NCI-H526 (cell line): ENCODE results near the gene ARMC9.
"Not testable (repeated sequence)": the region's sequence is repeated elsewhere in the genome, so short reads cannot be mapped to it uniquely, and the experiment has no call there.

Source experiments
- DNase-seq, 2 experiments: peaks; one replicate each; lab custom pipeline; 2025; lab: John Stamatoyannopoulos, UW

Gene ARMC9, protein sequence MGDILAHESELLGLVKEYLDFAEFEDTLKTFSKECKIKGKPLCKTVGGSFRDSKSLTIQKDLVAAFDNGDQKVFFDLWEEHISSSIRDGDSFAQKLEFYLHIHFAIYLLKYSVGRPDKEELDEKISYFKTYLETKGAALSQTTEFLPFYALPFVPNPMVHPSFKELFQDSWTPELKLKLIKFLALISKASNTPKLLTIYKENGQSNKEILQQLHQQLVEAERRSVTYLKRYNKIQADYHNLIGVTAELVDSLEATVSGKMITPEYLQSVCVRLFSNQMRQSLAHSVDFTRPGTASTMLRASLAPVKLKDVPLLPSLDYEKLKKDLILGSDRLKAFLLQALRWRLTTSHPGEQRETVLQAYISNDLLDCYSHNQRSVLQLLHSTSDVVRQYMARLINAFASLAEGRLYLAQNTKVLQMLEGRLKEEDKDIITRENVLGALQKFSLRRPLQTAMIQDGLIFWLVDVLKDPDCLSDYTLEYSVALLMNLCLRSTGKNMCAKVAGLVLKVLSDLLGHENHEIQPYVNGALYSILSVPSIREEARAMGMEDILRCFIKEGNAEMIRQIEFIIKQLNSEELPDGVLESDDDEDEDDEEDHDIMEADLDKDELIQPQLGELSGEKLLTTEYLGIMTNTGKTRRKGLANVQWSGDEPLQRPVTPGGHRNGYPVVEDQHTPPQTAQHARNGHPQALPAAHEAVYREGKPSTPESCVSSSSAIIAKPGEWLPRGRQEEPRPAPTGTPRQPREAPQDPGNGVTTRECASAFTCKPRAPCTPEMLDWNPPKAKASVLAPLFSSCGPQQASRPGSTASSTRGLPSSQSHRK

DNA sequence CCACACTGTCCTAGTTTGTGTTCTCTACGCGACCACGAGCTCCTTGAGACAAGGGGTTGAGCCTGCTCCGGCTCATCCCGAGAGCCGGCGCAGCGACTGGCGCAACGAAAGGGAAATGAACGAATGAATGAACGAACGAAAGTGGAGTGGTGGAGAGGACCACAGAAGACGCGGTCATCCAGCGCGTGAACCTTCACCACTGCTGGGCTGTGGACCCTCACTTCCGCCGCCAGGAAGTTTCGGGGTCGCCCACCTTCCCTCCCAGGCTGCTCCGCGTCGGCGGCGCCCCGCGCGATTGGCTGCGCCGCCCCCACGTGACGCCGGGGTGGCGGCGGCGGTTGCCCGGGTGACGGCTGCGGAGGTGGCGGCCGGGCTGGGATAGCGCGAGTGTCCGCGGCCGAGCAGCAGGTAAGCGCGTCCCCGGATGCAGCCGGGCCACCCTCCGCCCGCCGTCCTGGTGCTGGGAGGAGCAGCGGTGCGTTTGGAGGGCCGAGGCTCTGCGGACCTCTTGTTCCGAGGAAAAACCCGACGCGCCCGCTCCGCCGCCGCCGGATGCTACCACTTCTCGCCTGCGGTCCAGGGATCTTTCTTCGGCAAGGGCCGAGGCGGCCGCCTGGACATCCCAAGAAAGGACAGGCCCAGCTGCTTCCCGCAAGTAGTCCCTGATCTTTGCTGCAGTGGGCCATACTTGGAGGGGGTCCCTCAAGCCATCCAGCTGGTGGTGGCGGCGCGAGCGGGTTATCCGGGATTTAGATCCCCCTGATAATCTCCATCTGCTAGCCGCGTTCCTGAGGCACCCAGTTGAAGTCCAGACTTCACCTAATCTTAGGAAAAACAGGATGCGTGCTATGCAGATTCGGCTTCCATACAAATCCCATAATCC, at the start of gene ARMC9:
ARMC9 (plus strand) TSS at position 341 of the 883 bp plus-strand sequence. CDS start 7,608 bp downstream, outside the sequence.
- peak in 1 of 2 experiments; percentile 85 for DNase-seq

GRCh38 chr2:231152800-231153557, 45.5 kb upstream of the ARMC9 start:
- DNase-seq = no peak

DNA sequence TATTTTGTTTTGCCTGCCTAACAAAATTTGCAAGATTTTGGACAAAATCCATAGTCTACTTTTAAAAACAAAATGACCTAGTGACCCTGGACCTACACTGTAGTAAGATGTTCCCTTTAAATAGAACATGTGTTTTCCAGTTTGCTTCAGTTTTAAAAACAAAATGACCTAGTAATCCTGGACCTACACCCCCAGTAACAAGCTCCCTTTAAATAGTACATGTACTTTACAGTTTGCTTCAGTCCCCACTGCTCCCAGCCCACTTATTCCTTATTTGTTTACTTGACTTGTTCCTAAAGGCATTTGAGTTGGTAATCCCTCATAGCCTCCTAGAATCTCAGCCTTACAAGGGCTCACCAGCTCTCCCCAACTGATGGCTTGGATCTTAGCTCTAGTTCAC, 39.1 kb upstream of the ARMC9 start:
- no peak for DNase-seq

DNA sequence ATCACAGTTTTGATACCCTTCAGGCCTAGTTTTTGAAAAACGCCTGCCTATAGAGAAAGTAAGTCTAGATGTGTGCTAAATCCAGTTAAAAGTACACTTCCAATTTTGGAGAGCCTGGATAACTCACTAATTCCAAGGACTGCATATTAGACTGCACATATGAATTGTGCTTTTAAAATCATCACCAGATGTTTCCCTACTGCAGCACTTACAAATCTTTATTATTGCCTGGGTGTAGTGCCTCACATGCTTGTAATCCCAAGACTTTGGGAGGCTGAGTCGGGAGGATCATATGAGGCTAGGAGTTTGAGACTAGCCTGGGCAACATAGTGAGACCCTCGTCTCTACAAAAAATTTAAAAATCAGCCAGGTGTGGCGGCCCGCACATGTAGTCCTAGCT, 37.7 kb upstream of the ARMC9 start:
- no peak for DNase-seq

- no peak for DNase-seq
Measured at GRCh38 chr2:231161252-231161839, 37.1 kb upstream of the ARMC9 start.

- DNase-seq = no peak
Measured at GRCh38 chr2:231161877-231162329, 36.5 kb upstream of the ARMC9 start.

- no peak for DNase-seq
Measured at GRCh38 chr2:231163011-231163410, 35.4 kb upstream of the ARMC9 start.

DNA sequence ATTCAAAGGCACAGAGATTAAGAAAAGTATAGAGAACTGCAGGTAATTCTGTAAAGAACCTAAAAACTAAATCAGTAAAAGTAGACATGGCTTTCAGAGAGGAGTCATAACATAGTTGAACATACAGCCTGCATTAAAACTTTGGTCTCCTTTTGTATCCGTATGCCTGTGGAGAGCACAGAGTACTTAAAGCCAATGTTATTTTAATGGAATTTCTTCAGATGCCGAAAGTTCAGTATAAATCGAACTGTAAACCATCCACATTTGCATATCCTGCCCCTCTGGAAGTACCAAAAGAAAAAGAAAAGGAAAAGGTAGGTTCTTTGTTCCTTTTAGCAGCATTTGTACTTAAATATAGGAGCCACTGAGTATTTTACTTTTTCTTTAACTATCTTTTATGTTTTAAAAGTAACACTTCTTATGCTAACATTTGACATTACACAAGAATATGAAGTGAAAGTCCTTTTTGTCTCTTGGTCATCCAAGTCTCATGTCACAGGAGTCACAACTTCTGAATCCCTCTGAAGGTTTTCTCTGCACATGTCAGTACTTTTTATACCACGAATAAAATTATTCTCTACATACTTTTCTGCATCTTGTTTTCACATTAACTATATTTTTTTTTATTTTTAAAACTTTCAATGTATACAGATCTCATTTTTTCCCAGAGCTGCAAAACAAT, 34.9 kb upstream of the ARMC9 start:
- DNase-seq = no peak

GRCh38 chr2:231167745-231168459, 30.5 kb upstream of the ARMC9 start:
- DNase-seq = no peak

- no peak for DNase-seq
Measured at GRCh38 chr2:231168460-231169139, 29.8 kb upstream of the ARMC9 start.

DNA sequence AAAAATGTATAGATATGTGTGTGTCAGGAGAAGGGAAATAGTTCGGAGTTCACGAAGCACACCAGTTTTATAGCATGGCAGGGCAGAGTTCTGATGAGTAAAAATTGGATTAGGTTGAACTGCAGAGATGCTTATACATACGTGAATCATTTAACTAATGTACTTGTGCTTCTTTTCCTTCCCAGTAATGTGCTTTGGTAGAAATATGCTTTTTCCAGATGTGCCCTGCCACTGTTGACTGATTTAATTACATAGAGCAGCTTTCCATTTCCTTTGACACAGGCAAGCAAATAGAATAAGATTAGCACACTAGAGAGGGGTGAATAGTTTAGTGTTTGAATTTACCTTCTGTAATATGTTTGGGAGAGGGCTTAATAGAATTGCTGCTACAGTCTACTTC, 28.9 kb upstream of the ARMC9 start:
- DNase-seq = no peak

DNA sequence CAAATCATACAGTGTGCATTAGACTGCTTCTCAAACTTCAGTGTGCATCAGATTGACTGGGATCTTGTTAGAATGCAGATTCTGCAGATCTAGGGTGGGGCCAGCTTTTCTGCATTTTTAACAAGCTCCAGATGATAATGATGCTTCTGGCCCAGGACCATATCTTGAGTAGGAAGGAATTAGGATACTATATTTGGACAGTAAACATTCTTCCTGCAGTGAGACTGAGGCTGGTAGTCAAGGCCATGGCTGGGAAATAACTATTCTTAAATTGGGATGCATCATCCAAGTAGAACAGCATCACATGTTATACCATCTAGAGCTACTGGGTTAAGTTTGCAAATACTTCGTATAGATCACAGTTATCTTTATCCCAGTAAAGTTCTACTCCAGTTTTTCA, 28.4 kb upstream of the ARMC9 start:
- DNase-seq = no peak

DNA sequence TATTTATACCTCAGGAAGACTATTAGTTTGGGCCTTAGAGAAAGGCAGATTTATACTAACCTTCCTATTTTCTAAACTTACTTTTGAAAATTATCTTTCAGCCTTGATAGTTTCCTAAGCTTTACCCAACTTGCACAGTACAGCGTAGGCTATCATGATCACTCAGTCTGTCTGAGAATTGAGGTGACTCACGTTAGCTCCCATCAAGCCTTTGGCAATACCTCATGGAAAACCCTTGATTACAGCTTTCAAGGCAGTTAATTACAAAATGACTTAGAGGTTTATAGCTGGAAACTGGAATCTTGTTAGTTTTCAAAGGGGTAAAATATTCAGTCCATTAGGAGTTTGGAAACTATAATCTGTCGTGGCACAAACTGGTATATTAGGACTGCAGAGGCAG, 26.4 kb upstream of the ARMC9 start:
- DNase-seq = no peak

GRCh38 chr2:231174211-231174651, 24.2 kb upstream of the ARMC9 start:
- DNase-seq = no peak

DNA sequence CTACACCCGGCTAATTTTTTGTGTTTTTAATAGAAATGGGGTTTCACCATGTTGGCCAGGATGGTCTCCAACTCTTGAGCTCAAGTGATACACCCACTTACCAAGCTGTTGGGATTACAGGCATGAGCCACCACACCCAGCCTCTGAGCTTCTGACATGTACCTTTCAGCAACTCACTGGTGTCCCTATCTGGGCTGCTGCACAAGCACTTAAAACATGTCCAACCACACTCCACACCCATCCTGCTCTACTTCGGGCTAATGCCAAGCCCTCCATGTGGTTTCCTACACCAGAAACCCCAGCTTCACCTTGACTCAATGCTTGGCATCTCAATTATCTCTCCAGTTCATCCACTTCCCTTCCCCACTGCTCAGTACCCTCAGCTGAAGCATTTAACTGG, 22.4 kb upstream of the ARMC9 start:
- DNase-seq = no peak

- no peak for DNase-seq
Measured at GRCh38 chr2:231177156-231178025, 21.0 kb upstream of the ARMC9 start.

- DNase-seq = not testable (repeated sequence)
Measured at GRCh38 chr2:231178805-231179204, 19.6 kb upstream of the ARMC9 start.
